MM.1S (cell line): ENCODE measurements around the gene ALKBH6.

Experiments
- DNase-seq: peaks from one replicate; pipeline ENCODE4 v3.0.0-alpha.2; 2015
- H2AFZ ChIP-seq: fragments of 300-600 bp; sonication (generic); 2 replicates; pipeline ENCODE4 v1.6.0; 2016; ENCODE audit warnings: antibody characterized with exemption, low read length
- H3F3A ChIP-seq: fragments of 300-600 bp; sonication (generic); 2 replicates; pipeline ENCODE4 v1.6.1; 2016; ENCODE audit warnings: mild to moderate bottlenecking, antibody characterized with exemption, low read length, moderate library complexity, mixed read lengths; ENCODE audit not compliant: insufficient read depth
- H3K27ac ChIP-seq: fragments of 300-600 bp; sonication (generic); 2 replicates; pipeline ENCODE4 v1.5.1; 2016; ENCODE audit warnings: mild to moderate bottlenecking, low read length
- H3K27me3 ChIP-seq: fragments of 300-600 bp; sonication (generic); replicated peaks from 2 replicates; pipeline ENCODE4 v1.6.0; 2016; ENCODE audit warnings: low read length; ENCODE audit not compliant: insufficient read depth
- H3K36me3 ChIP-seq: fragments of 300-600 bp; sonication (generic); replicated peaks from 2 replicates; pipeline ENCODE4 v1.6.1; 2016; ENCODE audit warnings: mild to moderate bottlenecking, low read length, mixed read lengths; ENCODE audit not compliant: insufficient read depth
- H3K4me1 ChIP-seq: fragments of 300-600 bp; sonication (generic); 2 replicates; pipeline ENCODE4 v1.6.1; 2016; ENCODE audit warnings: low read length, mixed read lengths
- H3K4me2 ChIP-seq: fragments of 300-600 bp; sonication (generic); 2 replicates; pipeline ENCODE4 v1.6.0; 2016; ENCODE audit warnings: low read depth, low read length
- H3K4me3 ChIP-seq: fragments of 300-600 bp; sonication (generic); 2 replicates; pipeline ENCODE4 v1.5.1; 2016; ENCODE audit warnings: low read length, mixed read lengths
- H3K79me2 ChIP-seq: fragments of 300-600 bp; sonication (generic); 2 replicates; pipeline ENCODE4 v1.6.1; 2016; ENCODE audit warnings: mixed run types, low read length, mixed read lengths
- H3K9ac ChIP-seq: fragments of 300-600 bp; sonication (generic); 2 replicates; pipeline ENCODE4 v1.6.1; 2016; ENCODE audit warnings: low read length, mixed read lengths
- H3K9me2 ChIP-seq: fragments of 300-600 bp; sonication (generic); replicated peaks from 2 replicates; pipeline ENCODE4 v1.6.1; 2016; ENCODE audit warnings: mild to moderate bottlenecking, low read length, mixed read lengths; ENCODE audit not compliant: insufficient read depth
- H3K9me3 ChIP-seq: fragments of 300-600 bp; sonication (generic); replicated peaks from 2 replicates; pipeline ENCODE4 v1.6.1; 2016; ENCODE audit warnings: mild to moderate bottlenecking, low read length, mixed read lengths; ENCODE audit not compliant: insufficient read depth
- H4K20me1 ChIP-seq: fragments of 300-600 bp; sonication (generic); 2 replicates; pipeline ENCODE4 v1.6.1; 2016; ENCODE audit warnings: mild to moderate bottlenecking, low read length, moderate library complexity, mixed read lengths; ENCODE audit not compliant: insufficient read depth
- CTCF ChIP-seq: fragments of 300-600 bp; sonication (generic); IDR thresholded peaks from 2 replicates; pipeline ENCODE4 v1.5.1; 2016; ENCODE audit warnings: antibody characterized with exemption, low read length, mixed read lengths
- EZH2 ChIP-seq: fragments of 300-600 bp; sonication (generic); optimal IDR thresholded peaks from 2 replicates; pipeline ENCODE3; 2017; ENCODE audit warnings: low read depth, mild to moderate bottlenecking, antibody characterized with exemption, low read length, mixed read lengths
- EZH2phosphoT487 ChIP-seq: fragments of 300-600 bp; sonication (generic); IDR thresholded peaks from 2 replicates; pipeline ENCODE4 v1.6.1; 2018; ENCODE audit warnings: antibody characterized with exemption, low read length

ALKBH6 gene

GRCh38 chr19:36014012-36014924, at the start of gene ALKBH6:
ALKBH6 (minus strand) TSS chr19:36014213; CDS start chr19:36013397, 816 bp downstream.
- H3F3A ChIP-seq = no peaks in the 10 kb centered on the region
- H3K27ac ChIP-seq = no peak within 1 kb of the TSS
- H4K20me1 ChIP-seq = no peaks in the 10 kb centered on the region
- H3K27me3 ChIP-seq = no peaks in the 10 kb centered on the region
- peak within 1 kb of the TSS; percentile 91 for H3K4me3 ChIP-seq
- TF ChIP-seq CTCF (no peak), EZH2phosphoT487 (no peak), EZH2 (no peak)
- H3K4me2 ChIP-seq = peak within 1 kb of the TSS; percentile 92
- peak within 1 kb of the TSS; percentile 90 for H2AFZ ChIP-seq
- peak; percentile 99 for DNase-seq
- no peaks in the 10 kb centered on the region for H3K9me3 ChIP-seq
- peak within 1 kb of the TSS; percentile 81 for H3K9ac ChIP-seq
- no peaks in the 10 kb centered on the region for H3K36me3 ChIP-seq
- H3K9me2 ChIP-seq = no peaks in the 10 kb centered on the region
- peaks cover 5% of the 10 kb centered on the region for H3K4me1 ChIP-seq
- peaks cover 17% of the 10 kb centered on the region for H3K79me2 ChIP-seq

- Histone ChIP-seq H3K27ac (no peak overlapping the region), H3K9me3 (no peaks in the 10 kb centered on the region), H3K4me2 (no peak overlapping the region), H3K79me2 (peaks cover 55% of the 10 kb centered on the region), H3K4me3 (no peak overlapping the region), H3K36me3 (peaks cover 6% of the 10 kb centered on the region; the same call in 1 of the 2 replicates), H2AFZ (no peak overlapping the region), H3K9ac (no peak overlapping the region), H3F3A (no peaks in the 10 kb centered on the region), H3K9me2 (no peaks in the 10 kb centered on the region), H4K20me1 (no peaks in the 10 kb centered on the region), H3K27me3 (no peaks in the 10 kb centered on the region), H3K4me1 (no peaks in the 10 kb centered on the region)
- DNase-seq = no peak
- no peak for TF ChIP-seq EZH2
- TF ChIP-seq CTCF = no peak
- no peak for TF ChIP-seq EZH2phosphoT487
Observed at GRCh38 chr19:36061367-36061766, 47.4 kb upstream of the ALKBH6 start.

GRCh38 chr19:36060430-36060829, 46.4 kb upstream of the ALKBH6 start:
- Histone ChIP-seq H3K4me2 (no peak overlapping the region), H3K9me2 (no peaks in the 10 kb centered on the region), H2AFZ (no peak overlapping the region), H3K79me2 (peaks cover 64% of the 10 kb centered on the region), H3K9ac (no peak overlapping the region), H3K27ac (no peak overlapping the region), H3K36me3 (peaks cover 6% of the 10 kb centered on the region; the same call in 1 of the 2 replicates), H3K27me3 (no peaks in the 10 kb centered on the region), H3K4me3 (no peak overlapping the region), H3F3A (no peaks in the 10 kb centered on the region), H3K9me3 (no peaks in the 10 kb centered on the region), H3K4me1 (no peaks in the 10 kb centered on the region), H4K20me1 (no peaks in the 10 kb centered on the region)
- TF ChIP-seq EZH2 (no peak), EZH2phosphoT487 (no peak), CTCF (peak; percentile 32)
- peak; percentile 13 for DNase-seq
